ENCODE data around the gene TRUB2.

The TRUB2 gene

GRCh38 chr9:128271112-128271511 is 51.1 kb downstream of the TRUB2 start:
- DNase-seq (ENCODE audit: low read depth) = no peak

DNA sequence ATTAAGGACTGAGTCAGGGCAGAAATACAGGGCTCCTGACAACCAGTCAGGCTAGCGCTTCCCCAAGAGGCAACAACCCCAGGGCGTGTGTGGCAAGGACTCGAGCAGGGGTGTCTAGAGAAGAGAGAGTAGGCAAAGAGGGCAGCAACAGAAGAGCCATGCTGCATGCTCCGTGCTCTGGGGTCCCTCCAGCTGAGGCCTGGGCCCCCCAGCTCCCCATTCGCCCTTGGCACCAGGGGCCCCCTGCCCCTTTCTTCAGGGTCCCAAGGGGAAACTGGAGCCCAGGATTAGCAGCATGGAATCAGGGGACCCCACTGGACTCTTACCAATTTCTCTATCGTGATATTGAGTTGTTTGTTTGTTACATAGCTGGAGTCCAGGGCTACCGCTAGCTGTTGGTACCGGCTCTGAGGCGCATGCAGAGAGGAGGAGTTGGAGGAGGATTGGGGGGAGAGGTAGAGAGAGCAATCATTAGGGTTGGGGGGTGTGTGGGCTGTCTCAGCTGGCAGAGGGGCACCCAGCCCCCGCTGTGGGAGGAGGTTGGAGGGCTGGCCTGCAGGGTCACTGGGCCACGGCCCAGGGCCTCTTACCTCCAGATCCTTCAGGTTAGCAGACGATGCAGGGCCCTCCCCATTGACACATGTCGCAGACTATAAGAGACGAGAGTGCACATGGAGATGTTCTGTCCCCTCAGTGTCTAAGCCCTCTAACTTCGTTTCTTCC is 55.2 kb downstream of the TRUB2 start:
- no peak for DNase-seq (ENCODE audit: low read depth)

DNA sequence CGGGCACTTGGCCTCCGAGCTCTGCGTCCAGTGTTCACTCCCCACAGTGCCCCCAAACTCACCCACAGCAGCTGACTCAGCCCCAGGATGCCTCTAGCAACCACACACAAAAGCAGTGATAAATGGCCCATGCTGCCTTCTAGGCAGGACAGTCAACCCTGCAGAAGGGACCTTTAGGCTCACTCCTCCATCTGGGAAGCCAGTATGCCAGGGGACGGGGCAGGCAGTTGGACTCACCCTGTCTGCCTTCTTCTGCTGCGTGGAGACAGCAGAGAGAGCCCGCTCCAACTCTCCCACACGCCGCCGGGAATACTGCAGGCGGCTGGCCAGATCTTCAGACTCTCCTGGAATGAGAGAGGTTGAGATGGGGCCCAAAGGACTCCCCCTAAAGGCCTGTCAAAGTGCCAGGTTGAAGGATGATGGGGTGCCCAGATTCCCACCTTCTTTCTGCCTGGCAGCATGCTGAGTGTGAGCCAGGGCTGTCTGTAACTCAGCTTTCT is 56.8 kb downstream of the TRUB2 start:
- no peak for DNase-seq (ENCODE audit: low read depth)

GRCh38 chr9:128262687-128263086 is 59.6 kb downstream of the TRUB2 start:
- DNase-seq (ENCODE audit: low read depth) = no peak

DNA sequence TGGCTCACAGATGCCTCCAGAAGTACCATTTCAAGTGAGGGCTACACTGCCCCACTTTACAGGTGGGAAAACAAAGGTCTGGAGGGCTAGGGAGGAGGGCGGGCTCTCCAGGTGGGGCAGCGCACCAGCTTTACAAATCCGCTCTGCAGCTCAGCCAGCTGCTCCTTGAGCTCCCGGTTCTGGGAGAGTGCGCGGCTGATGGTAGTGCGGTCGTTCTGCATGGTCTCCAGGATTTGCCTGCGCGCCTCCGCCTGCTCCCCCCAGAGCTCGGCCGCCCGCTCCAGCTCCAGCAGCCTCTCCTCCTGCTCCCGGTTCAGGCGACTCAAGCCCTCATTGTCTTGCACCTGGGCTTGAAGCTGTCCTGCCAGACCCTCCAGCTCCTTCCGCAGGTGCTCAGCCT is 61.9 kb downstream of the TRUB2 start:
- no peak for DNase-seq (ENCODE audit: low read depth)

DNA sequence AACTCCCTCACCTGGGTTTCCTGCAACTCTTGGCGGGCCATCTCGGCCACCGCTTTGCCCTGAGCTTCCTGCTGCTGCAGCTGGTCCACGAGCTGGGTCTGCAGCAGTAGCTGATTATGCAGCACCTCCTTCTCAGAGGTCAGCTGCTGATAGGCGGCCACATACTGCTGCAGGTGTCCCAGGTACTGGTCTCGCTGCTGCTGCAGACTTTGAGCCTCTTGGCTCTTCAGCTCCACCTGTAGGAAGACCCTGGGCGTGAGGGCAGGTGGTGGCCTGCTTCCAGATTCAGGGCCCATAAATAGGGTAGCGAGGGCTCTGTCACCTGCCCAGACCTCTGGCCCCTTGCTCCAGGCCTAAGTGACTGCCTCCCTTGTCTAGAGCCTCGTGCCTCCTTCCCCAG is 63.1 kb downstream of the TRUB2 start:
- no peak for DNase-seq (ENCODE audit: low read depth)

- no peak for DNase-seq (ENCODE audit: low read depth)
Measured at GRCh38 chr9:128258326-128258725, 63.9 kb downstream of the TRUB2 start.

- DNase-seq (ENCODE audit: low read depth) = no peak
Measured at GRCh38 chr9:128257907-128258306, 64.3 kb downstream of the TRUB2 start.

GRCh38 chr9:128257086-128257825 is 65.0 kb downstream of the TRUB2 start:
- DNase-seq (ENCODE audit: low read depth) = no peak
